SK-N-DZ (cell line): Measurements from ENCODE around the gene ANAPC7.
"Not testable (repeated sequence)": the region's sequence is repeated elsewhere in the genome, so short reads cannot be mapped to it uniquely, and the experiment has no call there.

Experiments
- DNase-seq: peaks from one replicate; pipeline ENCODE4 v3.0.0-alpha.2; 2015; ENCODE audit warnings: low spot score

The ANAPC7 gene

DNA sequence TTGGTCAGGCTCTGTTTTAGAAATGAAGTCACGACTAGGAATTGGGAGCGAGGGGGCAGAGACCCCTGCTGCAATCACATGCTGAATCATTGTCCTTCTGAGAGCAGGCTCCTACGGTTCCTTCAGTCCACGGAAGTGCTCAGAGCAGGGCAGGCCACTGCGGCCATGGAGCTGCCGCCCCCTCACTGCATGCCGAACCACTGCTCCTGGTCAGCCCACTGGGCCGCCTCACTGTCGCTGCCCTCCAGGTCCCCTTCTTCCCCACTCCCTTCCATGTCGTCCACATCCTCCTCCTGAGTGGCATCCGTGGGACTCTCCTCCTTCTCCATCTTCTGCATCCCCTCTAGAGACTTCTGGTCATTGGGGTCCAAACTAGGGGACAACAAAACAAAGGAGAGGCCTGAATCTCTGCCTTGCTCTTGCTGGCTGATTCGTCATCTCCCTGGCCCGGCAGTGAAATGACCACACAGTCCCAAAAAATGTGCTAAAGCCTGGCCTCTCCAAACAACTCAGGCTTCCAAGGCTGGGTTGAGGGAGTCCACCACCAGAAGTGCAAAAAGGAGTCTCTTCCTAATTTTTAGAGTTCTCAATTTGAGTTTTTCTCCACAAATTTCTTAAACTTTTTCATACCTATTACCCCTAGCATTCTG lies 29.4 kb downstream of the ANAPC7 start:
- DNase-seq = no peak

GRCh38 chr12:110373425-110373824 lies 30.1 kb downstream of the ANAPC7 start:
- DNase-seq = no peak

- no peak for DNase-seq
These were observed 30.5 kb downstream of the ANAPC7 start for GRCh38 chr12:110373025-110373424.

DNA sequence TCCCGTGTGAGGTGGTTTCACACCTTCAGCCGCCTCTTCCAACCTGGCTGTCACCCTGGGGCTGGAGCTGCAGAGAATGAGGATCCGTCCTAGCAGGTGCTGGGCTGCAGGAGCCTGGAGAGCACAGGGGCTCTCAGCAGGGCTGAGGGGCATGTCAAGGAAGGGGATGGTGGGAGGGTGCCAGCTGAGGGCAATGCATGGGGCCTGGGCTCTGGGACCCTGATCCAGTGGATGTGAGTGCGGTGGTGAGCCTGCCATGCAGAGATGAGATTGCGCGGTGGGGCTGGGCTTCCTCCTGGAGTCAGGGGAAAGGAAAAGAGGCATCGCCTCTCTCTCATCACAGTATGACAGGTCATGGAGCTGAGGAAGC lies 31.5 kb downstream of the ANAPC7 start:
- DNase-seq = no peak

DNA sequence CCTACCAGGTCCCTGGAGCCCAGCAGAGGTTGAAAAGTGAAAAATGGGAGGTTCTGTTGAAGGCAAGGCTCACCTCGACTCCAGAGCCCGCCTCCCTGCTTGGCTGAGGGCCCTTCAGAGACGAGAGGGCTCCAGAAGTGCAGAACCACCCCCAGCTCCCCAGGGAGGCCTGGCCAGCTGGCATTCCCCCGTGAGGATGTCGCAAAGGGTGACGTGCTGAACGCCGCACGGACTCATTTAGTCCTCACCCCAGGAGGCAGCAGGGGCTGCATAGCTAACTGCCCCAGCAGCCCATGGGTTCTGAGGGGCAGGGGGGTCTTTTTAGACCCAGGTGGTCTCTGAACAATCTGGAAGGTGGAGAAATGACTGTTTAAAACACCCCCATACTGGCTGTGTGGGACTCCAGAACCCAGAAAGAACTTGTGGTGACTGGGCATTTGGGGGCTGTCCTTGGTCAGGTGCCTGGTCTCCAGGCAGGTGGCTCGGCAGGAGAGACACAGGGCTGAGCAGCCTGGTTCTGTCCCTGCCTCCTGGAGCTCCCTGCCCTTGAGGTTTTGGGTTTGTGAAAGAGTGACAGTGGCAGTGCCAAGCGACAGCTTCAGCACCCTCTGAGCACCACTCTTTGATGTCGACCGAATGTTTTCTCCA lies 32.0 kb downstream of the ANAPC7 start:
- no peak for DNase-seq

DNA sequence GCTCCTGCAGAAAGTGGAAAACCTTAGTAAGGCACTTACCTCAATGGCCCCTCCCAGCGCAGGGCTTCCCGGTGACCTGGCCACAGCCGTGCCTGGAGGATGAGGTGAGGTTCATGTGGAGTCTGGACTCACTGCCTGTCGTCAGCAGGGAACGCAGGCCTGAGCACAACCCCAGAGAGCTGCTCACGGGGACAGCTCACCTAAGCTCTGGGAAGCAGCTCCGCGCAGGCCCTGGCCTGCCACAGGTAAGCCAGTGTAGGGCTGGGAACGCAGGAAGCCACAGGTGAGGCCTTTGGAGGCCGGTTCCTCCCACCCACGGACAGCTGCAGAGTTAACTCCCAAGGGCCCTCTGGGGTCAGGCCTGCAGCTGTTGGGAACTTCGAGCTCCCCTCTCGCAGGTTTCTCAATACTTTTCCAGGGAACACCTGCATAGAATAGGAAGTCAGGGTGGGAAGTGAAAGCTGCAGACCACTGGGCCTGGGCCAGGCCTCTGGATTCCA lies 32.7 kb downstream of the ANAPC7 start:
- DNase-seq = no peak

GRCh38 chr12:110369992-110370391 lies 33.5 kb downstream of the ANAPC7 start:
- DNase-seq = no peak

DNA sequence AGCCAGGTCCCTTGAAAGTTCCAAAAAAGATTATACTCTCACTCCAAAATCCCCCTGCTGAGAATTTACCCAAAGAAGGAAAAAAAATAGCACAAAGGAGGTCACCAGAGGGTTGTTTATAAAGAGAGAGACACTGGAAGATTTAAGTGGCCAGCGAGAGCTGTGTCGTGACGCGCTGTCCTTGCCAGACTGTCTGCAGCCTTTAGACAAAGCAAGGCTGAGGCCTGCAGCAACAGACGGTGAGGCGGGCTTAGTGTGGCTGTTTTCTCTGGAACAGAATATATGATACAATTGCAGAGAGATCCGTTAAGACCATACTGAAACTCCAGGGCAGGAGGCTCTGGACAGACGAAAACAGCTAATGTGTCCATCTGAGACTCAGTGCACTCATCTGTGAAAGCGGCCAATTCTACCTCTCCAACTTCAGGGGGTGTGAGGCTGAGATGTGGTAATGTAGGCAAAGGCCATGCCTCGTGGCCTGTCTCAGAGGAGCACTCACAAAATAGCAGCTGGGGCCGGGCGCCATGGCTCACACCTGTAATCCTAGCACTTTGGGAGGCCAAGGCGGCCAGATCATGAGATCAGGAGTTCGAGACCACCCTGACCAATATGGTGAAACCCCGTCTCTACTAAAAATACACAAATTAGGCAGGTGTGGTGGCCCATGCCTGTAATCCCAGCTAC lies 36.2 kb downstream of the ANAPC7 start:
- no peak for DNase-seq

DNA sequence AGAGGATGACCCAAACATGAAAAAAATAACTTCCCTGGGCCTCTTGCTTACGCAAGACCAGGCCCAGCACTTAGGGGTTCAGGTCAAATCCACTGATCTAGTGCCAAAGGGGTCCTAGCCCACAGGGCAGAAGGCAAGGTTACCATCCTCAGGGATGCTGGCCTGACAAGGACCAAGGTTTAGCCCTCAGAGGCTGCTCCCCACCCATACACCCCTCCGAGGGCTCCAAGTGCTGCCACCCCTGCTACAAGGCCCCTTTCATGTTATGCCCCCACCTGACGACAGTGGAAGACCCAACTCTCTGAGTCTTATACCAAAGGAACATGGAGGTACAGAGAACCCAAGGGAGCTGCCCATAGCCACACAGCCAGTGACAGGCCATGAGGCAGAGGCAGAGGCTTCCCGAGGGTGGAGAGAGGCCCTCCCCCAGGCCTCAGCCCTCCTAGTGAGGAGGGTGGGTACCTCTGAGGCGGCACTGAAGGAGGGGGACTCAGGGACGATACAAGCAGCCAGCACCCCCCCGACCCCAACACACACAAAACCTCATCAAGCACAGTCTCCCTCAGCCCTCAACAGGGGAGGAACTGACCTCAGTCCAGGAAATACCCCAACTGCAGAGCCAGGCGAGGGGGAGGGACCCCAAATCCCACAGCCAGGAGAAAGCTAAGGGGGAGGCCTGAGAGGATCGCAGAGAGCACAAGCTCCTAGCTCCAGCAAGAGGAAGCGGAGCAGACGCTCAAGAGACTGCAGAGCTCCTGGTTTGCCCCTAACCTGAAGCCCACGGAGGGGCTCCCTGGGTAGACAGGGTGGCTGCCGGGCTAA lies 37.0 kb downstream of the ANAPC7 start:
- DNase-seq = no peak

DNA sequence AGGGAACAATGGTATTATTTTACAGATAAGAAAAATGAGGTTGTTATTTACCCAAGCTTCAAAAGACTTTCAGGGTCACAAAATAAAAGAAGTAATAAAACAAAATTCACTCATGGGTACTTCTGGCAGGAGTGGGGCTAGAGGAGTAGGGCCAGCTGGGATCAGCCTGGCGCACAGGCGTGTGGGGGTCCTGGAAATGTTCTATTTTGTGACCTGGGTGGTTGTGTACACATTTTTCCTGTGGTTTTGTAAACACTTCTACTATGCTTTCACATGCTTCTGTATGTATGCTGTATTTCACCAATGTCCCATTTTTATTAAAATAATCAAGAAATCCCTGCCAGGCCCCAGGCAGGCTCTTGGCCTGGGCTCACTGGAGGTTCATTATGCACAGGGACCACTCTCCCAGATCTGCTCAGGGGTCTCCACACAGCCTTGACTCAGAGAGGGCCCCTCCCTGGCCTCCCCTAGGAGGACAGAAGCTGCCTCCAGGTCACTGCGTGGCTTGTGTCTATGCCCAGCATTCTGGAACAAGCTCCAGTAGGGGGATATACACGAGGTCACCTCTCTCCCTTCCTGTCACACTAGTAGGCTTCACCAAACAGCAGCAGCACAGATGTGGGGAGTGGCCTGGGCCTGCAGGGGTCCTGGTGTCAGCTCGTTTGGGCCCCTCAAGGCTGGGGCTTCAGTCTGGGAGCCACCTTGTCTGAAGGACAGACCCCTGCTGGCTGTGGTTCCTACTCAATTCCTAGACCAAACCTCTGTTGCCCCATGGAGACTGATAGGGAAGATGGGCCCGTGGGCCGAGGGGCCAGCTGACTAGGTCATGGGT lies 37.8 kb downstream of the ANAPC7 start:
- no peak for DNase-seq

- DNase-seq = no peak
These were observed 42.3 kb downstream of the ANAPC7 start for GRCh38 chr12:110361216-110361615.

DNA sequence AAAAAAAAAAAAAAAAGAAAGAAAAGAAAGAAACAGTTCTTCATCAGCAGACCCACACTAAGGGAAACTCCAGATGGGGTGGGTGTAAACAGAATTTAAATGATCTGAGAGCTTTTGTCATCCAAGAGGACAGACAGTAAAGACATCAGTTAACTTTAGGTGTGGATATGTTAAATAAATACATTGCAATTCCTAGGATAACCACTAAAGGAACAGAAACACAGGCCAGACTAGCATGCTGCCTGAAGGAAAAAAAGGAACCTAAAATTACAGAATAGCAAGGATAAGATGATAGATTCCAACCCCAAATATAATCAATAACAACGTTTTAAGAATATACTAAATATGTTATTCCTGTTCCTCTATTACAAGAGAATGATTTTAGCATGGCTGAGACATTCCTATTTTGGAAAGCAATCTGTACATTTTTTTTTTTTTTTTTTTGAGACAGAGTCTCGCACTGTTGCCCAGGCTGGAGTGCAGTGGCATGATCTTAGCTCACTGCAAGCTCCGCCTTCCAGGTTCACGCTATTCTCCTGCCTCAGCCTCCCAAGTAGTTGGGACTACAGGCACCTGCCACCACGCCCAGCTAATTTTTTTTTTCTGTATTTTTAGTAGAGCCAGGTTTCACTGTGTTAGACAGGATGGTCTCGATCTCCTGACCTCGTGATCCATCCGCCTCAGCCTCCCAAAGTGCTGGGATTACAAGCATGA lies 45.0 kb downstream of the ANAPC7 start:
- not testable (repeated sequence) for DNase-seq

DNA sequence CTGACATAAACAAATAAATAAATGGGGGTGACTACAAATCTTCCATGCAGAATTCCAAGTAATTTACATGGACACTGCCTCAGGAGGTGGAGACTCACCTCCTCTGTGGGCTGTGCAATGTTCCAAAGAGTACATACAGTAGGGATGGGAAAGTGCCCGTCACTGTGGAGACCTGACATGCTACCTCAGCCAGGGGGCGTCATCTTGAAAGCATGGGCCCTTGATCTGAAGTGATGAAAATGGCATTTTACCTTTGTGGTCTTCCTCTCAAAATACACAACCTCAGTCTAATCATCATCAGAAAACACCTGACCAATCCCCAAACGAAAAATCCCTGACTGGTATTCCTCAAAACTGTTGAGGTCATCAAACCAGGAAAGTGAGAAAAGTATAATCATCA lies 48.4 kb downstream of the ANAPC7 start:
- DNase-seq = peak; percentile 41

DNA sequence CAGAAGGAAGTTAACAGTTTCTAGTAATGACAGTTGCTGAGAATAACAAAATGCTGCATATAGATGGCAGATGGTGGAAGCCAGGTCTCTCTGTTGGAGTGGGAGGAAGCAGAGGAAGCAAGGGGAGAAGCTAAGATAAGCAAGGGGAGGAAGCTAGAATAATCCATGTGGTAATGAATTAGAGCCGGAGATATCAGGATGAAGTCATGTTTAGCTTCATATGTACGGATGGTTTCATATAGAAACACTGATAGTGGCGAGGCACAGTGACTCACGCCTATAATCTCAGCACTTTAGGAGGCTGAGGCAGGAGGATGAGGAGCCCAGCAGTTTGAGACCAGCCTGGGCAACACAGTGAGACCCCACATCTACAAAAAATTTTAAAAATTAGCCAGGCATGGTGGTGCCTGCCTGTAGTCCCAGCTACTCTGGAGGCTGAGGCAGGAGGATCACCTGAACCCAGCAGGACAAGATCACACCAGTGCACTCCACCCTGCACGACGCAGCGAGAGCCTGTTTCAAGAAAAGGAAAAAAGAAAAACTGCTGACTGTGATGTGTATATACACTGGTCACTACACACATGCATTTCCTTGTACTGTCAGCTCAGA lies 49.2 kb downstream of the ANAPC7 start:
- no peak for DNase-seq

GRCh38 chr12:110353211-110353965 lies 50.1 kb downstream of the ANAPC7 start:
- no peak for DNase-seq

- DNase-seq = no peak
These were observed 51.1 kb downstream of the ANAPC7 start for GRCh38 chr12:110352401-110352800.

DNA sequence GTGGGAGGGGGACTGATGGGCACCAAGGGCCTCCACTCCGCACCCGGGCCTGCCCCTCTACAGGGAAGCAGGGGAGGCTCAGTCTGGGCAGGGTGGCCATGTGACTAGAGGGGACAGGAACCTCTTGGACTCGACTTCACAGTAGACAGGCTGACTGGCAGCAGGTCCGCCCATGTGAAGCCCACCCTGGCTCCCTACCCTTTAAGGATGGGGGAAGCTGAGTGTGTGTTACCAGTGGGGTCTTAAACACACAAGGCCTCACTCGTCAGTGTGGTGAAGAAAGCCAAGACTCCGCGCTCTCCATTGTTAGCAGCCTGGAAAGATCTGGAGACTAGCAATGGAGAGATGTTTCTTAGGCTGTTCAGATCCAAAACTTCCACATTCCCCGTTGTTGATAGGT lies 52.4 kb downstream of the ANAPC7 start:
- no peak for DNase-seq

DNA sequence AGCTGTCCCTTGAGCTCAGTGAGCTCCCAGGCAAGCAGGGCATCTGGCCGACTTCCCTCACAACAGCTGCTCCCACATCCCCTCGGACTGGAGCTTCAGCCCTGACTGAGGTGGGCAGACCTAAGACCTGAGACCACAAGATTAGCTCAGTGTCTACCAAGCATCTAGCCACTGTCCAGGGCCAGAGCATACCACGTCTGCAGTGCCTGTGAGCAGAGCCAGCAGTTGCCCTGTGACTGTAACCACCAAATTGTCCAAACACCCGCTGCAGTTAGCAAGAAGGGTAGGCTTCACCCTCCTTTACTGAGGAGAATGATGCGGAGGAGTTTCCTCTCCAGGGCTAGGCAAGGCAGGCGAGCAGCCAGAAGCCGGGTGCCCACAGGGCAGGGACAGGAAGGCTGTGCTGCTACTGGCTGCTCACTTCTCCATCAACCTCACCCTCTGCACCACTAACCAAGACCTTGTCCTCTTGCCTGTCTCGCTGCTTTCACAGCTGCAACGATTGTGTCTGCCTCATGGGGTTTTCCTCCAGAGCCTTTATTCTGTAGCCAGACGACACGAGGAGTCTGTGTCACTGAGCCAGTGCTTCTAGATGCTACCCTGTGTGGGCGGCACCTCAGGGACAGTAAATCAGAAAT lies 53.9 kb downstream of the ANAPC7 start:
- no peak for DNase-seq

- DNase-seq = no peak
These were observed 54.4 kb downstream of the ANAPC7 start for GRCh38 chr12:110349096-110349495.
